ENCODE data around the gene EMILIN1.
A peak's percentile ranks its signal among the peaks of the same experiment; 100 is the strongest.
"Not testable (repeated sequence)": the region's sequence is repeated elsewhere in the genome, so short reads cannot be mapped to it uniquely, and the experiment has no call there.

Gene EMILIN1

DNA sequence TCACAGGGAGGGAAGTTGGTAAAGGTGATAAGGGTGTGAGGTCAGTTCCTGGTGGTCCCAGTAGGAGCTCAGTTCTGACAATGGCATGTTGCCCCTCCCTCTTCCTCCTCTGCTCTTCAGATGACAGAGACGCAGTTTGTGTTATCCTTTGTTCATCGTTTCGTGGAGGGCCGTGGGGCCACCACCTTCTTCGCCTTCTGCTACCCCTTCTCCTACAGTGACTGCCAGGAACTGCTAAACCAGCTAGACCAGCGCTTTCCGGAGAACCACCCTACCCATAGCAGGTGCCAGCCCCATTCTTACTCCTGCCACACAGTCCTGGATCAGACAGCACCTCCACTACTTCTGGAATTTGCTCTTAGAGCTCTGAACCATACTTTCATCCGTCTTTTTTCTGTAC, 24.6 kb upstream of the EMILIN1 start:
- DNase-seq (ENCODE audit: low read depth in 2 of 2): no peak

DNA sequence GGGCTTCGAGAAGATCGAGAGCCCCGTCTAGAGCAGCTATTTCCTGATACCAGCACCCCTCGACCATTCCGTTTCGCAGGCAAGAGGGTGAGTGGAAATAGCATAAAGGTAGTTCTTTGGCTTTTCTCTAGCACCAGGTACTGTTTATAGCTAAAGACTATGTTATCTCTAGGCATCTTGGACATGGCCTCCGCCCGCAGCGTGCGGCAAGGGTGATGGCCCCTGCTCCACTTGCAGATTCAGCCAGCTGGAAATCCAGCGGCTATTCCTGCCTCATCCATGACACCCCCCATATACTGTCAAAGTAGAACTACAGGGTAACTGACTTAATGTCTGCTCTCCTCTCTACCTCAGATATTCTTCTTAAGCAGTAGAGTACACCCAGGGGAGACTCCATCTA, 23.7 kb upstream of the EMILIN1 start:
- no peak for DNase-seq (ENCODE audit: low read depth in 2 of 2)

DNA sequence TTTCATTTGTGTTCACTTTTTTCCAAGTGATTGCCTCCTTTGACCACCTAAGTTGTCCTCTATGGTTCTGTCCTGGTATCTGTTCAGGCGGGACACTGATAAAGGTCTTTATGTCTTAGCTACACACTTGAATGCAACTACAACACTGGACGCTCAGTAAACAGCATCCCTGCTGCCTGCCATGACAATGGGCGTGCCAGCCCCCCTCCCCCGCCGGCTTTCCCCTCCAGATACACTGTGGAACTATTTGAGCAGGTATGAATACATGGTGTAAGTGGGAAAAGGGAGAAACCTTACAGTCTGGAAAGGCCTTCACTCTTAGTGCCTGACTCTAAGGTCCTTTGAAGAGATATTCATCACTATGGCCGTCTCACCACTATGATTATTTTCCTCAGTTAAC, 21.2 kb upstream of the EMILIN1 start:
- no peak for DNase-seq (ENCODE audit: low read depth in 2 of 2)

DNA sequence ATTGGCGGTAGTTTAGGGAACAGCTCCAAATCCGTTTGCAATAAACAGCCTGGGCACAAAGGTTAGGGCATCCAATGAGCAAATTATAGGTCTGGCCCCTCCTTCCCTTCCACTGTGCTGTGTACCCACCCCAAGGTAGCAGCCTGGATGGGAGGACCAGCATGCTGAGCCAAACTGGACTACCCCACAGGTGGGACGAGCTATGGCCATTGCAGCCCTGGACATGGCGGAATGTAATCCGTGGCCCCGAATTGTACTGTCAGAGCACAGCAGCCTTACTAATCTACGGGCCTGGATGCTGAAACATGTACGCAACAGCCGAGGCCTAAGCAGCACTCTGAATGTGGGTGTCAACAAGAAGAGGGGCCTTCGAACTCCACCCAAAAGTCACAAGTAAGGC, 20.2 kb upstream of the EMILIN1 start:
- DNase-seq (ENCODE audit: low read depth in 2 of 2): no peak

DNA sequence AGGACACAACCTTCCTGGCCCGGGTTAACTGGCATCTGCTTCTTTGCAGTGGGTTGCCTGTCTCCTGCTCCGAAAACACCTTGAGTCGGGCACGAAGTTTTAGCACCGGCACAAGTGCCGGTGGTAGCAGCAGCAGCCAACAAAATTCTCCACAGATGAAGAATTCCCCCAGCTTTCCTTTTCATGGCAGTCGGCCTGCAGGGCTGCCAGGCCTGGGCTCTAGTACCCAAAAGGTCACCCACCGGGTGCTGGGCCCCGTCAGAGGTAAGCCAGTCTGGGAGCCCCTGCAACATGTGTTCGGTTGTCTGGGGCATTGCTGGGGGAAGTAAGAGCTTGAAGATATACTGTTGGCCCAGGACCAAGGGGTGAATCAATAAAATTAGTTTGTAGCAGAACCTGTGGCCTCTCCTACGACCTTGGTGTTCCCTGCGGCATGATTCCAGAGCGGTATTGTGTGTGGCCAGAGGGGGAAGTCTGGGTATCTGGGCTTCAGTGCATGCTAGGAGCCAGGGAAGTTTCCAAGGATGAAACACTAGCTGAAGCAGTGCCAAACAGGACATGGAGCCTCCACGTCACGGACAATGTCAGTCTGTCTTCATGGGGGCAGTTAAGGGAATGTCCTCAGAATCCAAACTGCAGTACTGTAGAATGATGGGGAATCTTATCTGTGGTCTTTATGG, 19.1 kb upstream of the EMILIN1 start:
- no peak for DNase-seq (ENCODE audit: low read depth in 2 of 2)

DNA sequence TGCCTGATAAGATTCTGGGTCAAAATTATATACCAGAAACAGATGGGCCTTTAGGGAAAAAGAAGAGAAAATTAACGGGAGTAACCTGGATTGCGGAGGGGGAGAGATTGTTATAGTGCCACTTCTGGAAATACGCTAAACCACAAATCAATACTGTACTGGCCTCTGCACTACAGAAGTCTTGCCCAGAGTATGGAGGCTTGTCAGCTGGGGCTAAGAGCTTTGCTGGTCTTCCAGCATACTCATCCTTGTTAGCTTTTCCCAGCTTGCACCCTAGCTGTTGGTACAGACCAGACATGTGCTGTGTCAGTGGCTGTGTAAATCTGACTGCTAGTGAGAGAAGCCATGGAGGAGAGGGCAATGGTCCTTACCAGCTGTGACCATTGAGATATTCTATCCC, 18.1 kb upstream of the EMILIN1 start:
- no peak for DNase-seq (ENCODE audit: low read depth in 2 of 2)

DNA sequence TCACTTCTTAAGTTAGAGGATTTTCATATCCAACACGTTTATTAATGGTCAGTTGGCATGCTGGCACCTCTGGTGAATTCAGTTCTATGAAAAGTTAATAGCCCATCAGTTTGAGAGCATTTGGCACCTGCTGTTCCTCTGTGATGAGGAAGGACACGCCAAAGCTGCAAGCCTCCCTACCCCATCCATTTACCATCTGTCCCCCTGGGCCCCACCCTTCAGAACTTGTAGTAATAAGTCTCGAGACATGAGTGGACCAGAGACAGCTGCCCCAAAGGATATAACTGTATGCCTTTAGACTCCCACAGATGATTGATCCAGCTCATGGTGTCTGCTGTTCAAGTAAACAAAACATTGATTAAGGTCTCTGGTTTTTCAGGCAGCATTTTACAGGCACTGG, 13.3 kb upstream of the EMILIN1 start:
- DNase-seq (ENCODE audit: low read depth in 2 of 2): no peak

DNA sequence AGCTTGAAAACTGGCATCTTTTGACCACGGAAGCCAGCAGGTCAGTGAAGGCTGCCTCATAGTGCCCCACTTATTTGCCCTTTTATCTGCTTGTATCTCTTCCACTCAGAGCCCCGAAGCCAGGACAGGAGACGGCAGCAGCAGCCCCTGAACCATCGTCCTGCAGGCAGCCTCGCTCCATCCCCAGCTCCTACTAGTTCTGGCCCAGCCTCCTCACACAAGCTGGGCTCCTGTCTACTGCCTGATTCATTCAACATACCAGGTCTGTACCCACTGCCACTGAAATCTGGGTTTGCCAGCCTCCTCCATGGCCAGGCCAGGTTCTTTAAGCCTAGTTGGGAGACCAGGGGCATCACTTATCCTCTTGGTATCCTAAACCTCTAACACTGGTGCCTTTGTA, 11.0 kb upstream of the EMILIN1 start:
- DNase-seq (ENCODE audit: low read depth in 2 of 2): no peak

DNA sequence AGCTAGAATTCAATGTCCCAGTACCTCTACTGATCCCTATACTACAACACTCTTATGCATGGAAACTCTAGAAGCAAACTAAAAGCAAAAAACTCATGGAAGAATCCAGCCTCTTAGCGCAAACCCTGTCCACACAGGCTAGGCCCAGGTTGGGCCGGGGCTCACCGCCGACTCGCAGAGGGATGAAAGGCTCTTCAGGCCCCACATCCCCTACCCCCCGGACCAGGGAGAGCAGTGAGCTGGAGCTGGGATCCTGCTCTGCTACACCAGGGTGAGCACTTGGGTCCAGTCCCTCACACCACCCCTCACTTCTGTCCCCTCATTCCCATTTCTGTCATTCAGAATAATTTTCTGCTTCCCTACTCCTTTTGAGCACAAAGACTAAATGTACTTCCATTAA, 9.0 kb upstream of the EMILIN1 start:
- no peak for DNase-seq (ENCODE audit: low read depth in 2 of 2)

DNA sequence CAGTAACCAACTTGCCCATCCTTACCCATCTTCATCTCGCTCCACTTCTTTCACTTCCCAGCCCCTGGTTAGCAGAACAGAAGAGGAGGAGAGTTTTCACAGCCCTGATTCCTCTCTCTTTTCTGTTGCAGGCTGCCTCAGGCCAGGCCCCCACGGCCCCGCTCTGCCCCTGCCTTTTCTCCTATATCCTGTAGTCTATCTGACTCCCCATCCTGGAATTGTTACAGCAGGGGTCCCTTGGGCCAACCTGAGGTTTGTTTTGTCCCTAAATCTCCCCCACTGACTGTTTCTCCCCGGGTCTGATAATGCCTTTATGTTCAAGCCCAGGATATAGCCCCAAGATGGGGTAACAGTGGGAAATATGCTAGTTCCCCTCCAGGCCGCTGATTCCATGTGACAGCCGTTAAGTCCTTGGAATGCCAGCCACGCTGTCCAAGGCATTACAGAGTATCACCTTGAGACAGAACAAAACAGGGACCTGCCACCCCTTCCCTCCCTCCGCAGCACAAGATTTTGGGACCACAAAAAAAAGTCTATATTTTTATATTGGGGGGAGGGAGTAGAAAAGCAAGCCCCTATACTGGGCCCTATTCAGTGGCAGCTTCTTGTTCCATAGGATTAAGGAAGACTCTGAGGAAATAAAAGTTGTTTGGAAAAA, 8.3 kb upstream of the EMILIN1 start:
- DNase-seq (ENCODE audit: low read depth in 2 of 2): no peak

DNA sequence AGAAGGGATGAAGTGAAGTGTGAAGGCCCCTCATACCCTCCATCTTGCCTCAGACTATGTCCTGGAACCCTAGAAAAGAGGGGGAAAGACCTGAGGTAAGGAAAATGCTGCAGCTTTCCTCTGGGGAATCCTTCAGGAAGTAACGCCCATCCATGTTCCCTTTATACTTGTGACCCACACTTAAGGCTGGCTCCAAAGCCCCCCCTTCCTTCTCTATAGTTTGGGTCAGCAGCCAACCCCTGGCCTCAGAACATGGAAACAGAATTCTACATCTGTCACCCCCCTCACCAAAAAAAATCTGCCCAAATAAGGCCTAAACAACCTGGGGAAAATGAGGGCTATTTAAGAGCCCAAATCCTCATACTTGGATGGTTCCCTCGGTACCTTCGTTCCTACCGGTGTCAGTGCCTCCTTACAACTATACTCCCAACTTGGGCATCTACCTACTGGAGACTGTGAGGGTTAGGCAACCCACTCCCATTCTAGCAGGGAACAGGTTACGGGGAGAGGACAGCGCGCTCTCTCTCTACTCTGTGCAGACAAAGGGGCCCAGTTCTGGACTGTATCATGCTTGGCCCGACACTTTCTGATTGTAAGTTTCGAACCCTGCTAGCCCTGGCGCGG, 7.7 kb upstream of the EMILIN1 start:
- DNase-seq (ENCODE audit: low read depth in 2 of 2): no peak

DNA sequence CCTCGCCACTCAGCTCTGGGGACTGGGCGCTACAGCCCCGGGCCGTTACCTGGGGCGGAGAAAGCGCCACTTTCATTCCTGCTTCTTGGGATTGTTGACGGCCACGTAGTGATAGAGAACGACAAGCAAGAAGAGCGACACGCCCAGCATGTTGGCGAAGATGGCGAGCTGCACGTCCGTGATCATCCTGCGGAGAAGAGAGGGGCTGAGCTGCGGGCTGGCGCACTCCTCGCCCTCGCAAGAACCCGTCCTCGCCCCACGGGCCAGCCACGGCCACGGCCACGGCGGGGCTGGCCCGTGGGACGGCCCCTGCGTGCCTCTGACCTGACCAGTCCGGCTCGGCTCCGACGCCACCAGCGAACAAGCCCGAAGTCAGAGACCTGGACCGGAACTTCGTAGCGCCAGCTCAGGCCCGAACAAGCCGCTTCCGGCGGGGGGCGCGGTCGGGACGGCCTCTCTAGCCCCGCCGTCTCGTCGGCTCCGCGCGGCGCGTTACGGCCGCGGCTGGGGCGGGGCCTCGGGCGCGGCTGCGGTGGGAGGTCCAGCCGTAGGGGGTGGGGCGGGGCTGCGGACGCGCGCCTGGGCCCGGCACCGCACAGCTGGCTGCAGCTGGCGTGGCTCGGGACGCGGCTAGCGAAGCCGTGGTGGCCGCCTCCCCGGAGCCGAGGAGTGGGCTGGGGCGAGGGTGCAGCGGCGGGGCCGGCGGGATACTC, 7.0 kb upstream of the EMILIN1 start, which contains the start of gene OST4:
Gene OST4, minus strand, starts transcription at position 378 of the 713 bp plus-strand sequence.
- DNase-seq (ENCODE audit: low read depth in 2 of 2): peak; percentile 77 to 90

DNA sequence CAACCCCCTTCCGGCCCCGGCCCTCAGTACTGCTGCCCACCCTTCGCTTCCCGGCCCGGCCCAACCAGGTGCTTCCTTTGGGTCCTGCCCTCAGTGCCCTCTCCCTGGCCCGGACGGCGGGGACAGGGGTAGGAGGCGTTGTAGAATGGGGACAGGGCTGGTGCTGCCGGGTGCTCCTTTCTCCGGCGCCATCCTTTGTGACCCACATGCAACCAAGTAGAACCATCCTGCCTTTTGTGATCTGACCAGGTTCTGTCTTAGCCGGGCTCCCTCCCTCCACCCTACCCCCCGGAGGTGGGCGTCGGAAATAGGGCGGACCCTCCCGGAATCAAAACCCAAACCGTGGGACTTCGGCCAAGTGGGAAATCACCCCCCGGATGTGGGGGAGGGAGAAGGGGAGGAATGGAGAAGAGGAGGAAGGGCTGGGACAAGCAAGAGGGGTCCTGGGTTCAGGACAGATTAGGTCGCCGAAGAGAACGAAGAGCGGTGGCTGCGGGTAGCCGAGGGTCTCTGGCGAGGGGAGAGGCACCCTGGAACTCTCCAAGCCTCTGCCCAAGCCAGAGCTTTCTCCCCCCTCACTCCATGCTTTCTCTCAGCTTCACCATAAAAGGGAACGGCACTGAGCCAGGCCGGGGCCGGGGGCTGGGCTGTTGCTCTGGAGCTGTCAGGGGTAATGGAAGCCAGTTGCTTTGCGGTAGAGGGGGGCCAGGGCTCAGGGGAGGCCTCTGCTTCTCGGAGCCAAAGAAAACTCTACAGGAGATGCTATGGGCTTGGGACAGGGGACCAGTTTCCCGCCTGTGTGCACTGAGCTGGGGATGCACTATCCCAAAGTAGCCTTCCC, 6.2 kb upstream of the EMILIN1 start:
- DNase-seq (ENCODE audit: low read depth in 2 of 2): peak in 1 of 2 donors; percentile 41

DNA sequence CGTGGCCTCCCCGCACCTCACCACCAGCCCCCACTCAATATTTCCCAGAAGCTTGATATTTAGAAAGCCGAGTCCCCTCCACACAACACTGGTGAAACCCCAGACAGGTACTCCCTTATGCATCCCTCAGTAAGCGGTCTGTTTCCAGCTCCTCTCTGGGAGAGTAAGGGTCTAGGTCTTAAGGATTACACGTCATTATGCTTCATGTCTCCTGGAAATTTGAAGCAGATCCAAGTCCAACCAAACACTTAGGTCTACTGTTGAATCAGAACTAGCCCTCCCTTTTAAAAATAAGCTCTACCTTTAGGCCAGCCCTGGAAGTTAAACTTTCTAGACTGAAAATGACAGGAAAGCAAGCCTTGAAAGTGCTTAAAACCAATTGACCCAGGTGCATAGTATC, 5.5 kb upstream of the EMILIN1 start:
- DNase-seq (ENCODE audit: low read depth in 2 of 2): no peak

DNA sequence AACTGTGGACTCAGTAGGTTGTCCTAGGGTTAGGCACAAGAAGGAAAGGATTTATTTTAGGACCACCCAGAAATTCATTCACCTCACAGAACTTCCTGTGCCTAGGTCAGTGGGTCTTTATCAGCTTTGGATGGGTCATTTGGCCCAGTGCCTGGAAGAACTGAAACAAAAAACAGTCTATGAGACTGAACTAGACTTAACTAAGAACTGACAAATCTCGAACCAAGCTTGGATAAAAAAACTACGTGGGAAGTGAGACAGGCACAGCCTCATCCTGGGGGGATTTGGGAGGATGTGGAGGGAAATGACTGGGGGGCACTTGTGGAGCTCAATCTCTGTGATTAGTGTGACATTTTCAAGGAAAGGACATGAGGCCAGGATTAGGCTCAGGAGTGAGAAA, 4.6 kb upstream of the EMILIN1 start:
- no peak for DNase-seq (ENCODE audit: low read depth in 2 of 2)

DNA sequence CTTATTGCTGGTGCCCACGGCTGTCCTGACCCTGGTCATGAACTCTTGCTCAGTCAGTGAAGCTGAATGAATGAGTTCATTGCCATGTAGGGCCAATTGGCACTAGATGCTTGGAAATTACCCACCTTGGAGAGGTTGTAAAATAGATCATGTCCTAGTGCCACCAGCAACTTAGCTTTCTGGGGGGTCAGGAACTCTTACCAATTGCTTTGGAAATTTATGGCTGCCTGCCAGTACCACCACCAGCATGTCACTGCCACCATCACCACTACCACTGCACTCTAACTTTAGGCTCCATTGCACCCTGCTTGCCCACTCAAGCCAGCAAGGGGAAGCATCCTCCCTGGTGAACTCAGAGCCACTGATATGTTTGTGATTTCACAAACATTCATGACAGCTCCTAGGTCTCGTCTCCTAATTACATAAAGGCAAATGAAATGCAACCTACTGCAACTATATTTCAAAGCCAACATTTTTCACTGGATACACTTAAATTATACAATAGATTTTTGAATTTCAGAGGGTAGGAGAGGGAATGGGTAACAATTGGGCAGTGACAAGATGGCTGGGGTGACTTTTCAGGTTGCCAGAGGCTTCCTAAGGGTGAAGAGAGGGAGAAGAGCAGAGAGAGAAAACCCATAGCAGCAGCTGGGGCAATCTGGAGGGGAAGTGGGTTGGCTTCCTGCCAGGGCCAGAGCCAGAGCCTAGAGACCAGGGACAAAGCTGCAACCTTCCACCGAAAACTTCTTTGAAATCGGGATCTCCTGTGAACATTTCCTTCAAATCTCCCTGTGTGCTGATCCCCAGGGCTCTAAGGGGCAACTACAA, 3.5 kb upstream of the EMILIN1 start:
- no peak for DNase-seq (ENCODE audit: low read depth in 2 of 2)

DNA sequence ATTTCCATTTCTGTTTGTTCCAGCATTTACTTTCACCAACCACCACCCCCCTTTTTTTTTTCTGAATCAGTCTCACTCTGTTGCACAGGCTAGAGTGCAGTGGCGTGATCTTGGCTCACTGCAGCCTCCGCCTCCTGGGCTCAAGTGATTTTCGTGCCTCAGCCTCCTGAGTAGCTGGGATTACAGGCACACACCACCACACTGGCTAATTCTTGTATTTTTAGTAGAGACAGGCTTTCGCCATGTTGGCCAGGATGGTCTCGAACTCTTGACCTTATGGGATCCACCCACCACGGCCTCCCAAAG, 2.9 kb upstream of the EMILIN1 start:
- not testable (repeated sequence) for DNase-seq (ENCODE audit: low read depth in 2 of 2)

DNA sequence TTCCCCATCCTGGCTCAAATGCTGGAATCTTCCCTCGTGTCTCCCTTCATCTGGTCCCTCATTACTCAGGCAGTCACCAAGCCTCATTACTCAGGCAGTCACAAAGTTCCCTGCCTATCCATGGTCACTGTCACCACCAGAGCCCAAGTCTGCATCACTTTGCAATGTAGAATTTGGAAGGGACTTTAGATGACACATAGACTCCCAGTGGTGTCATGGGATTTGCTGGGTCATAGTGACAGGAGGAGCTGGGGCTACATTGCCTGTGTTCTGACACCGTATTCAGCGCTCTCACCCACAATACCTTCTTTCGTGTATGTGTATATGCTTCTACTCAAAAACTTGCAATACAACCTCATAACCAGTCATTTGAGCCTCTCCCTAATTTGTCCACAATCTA, 2.1 kb upstream of the EMILIN1 start:
- no peak for DNase-seq (ENCODE audit: low read depth in 2 of 2)

DNA sequence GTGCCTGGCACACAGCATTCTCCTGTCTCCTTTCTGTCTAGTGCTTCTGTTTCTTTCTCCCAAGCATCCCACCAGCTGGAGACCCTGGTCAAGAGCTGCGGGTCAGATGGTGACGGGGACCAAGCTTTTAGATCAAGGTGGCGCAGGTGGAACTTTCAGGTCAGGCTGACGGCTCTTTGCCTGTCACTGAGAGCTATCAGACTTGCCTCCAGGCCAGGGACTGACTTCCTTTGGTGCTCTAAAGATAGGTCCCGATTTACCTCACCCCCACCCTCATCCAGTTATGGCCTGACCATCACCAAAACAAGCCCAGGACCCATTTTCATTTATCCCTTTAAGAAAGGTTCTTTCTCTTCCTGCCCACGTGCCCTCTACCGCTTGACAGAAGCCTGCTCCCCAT, 1.2 kb upstream of the EMILIN1 start:
- no peak for DNase-seq (ENCODE audit: low read depth in 2 of 2)

DNA sequence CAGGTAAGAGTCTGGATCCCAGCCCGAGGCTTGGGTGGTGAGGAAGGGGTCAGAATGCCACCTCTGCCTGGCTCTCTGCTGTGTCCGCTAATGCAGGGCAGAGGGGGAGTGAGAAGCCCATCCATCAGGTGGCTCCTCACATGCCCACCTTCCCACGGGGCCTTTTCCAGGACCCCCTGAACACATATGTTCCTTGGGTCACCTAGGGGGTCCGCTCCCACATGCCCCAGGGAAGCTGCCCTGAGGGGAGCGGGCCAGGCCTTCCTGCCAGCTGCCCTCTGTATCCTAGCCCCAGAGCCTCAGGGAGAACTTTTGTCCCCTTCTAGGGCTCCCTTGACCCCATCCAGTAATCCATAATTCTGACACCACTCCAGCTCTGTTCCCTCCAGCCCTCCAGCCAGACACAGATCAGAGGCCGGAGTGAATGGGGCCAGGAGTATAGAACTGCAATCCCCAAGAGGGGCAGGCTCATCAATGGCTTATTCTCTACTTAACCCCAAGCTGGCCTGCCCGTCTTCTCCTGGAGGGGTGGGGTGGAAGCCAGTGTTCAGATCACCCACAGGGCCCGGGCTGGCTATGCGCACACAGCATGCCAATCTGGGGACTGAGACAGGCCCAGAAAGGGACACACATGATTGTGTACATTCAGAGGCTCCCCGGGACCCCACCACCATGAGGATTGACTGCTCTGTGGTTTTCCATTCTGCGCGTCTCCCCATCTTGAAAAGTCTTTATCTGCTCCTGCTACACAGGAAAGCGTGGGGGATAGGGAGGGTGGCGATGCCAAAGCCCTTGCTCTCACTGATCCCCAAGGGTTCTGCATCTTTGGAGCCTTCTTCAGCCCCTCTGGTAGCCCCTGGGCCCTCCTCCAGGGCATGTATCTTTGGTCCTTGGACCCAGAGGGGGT, 1.1 kb downstream of the EMILIN1 start:
- DNase-seq (ENCODE audit: low read depth in 2 of 2): no peak

Measured in stimulated activated CD4-positive, alpha-beta T cell treated with anti-CD3 and anti-CD28 coated beads, Interleukin-1b, Interleukin-23, amount 100 ng/mL, for 4 hours (primary cell).